Activated T-helper 1 cell treated with anti-CD3 and anti-CD28 coated beads, Interleukin-12 subunit alpha, Interleukin-12 subunit beta, Interleukin-2, Interleukin-4 antibody, amounts not matched to agents 30 ng/mL and 10 ng/mL and 1 ng/mL, durations not matched to agents 14 hours and 24 hours and 36 hours (primary cell): ENCODE results near the gene STAG1. TPM values are rescaled to one million over a fixed set of nuclear protein-coding genes. Genes with fewer than 3 reads are reported as not detected.
"Not testable (repeated sequence)": the region's sequence is repeated elsewhere in the genome, so short reads cannot be mapped to it uniquely, and the experiment has no call there.

Experiments used
- DNase-seq: peaks from one replicate; pipeline ENCODE4 v3.0.0; 2021; ENCODE audit warnings: low spot score
- H3K27ac Mint-ChIP-seq: one replicate; pipeline ENCODE4 v1.8.0; 2021; ENCODE audit warnings: mild to moderate bottlenecking, mixed read lengths
- H3K27me3 Mint-ChIP-seq: one replicate; pipeline ENCODE4 v1.8.0; 2022; ENCODE audit warnings: mild to moderate bottlenecking, moderate library complexity, mixed read lengths; ENCODE audit not compliant: insufficient read depth
- H3K36me3 Mint-ChIP-seq: one replicate; pipeline ENCODE4 v1.8.0; 2021; ENCODE audit warnings: low read depth, mixed read lengths
- H3K4me1 Mint-ChIP-seq: one replicate; pipeline ENCODE4 v1.8.0; 2021; ENCODE audit warnings: low read depth, mixed read lengths
- H3K4me3 Mint-ChIP-seq: one replicate; pipeline ENCODE4 v1.8.0; 2021; ENCODE audit warnings: mild to moderate bottlenecking, moderate library complexity, mixed read lengths
- H3K9me3 Mint-ChIP-seq: one replicate; pipeline ENCODE4 v1.8.0; 2021; ENCODE audit warnings: mixed read lengths
- intact Hi-C: fragments of 100-400 bp; cut with micrococcal nuclease; formaldehyde crosslinking; loops from one replicate; pipeline ENCODE4 v1.15.1; 2024
- total RNA-seq: library from RNA; stranded (reverse); gene quantifications from 2 replicates; pipeline ENCODE4 v1.2.3, GENCODE V29; 2022

STAG1 gene
- total RNA-seq, 1 donor from 2014 or later = 47.1 TPM

DNA sequence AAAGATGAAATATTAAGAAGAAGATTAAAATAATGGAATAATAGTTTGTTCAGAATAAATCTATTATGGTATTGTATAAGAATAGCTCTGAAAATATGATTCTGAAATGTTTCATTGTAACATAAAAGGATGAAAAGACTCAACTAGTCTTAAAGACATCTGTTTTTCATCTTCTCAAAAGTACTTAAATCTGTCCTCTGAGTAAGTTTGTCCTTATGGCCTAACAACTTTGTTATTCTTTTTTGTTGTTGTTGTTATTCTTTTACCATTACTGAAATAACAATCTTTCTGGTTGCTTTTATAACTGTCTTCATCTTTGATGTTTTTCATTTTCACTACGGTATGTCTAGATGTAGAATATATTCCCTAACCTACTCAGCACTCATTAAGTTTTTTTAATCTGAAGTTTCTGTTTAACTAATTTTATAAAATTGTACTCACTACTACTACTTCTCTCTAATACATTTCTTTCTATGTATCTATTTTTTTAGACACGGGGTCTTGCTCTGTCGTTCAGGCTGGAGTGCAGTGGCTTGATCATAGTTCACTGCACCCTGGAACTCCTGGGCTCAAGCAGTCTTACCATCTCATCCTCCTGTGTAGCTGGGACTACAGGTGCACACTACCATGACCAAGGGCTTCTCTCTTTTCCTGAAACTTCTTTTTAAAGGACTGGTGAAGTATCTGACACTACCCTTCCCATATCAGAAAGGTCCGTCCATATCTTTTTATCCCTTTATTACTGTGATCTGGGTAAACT is 261.4 kb downstream of the STAG1 start:
- intact Hi-C loops = no loop called here
- Mint-ChIP-seq H3K4me3 (no peak overlapping the region), H3K27ac (no peak overlapping the region), H3K9me3 (peaks cover 5% of the 10 kb centered on the region), H3K36me3 (peaks cover 28% of the 10 kb centered on the region), H3K4me1 (peaks cover 7% of the 10 kb centered on the region), H3K27me3 (no peaks in the 10 kb centered on the region)
- DNase-seq = no peak

DNA sequence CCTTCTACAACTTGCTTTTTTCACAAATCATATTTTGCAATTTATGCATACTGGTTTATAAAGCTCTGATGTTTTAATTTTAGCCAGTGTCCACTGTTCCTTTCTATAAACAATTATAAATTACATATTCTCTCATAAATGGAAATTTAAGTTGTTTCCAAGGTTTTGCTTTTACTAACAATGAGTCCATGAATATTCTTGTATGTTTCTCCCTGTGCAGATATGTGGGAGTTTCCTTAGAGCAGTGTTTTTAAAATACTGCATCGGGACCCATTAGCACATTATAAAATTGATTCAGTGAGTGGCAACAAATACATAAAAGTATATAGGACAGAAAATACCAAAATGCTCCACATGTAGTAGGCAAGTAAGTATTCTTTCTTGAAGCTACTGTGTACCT is 266.4 kb downstream of the STAG1 start:
- Mint-ChIP-seq H3K9me3 (peaks cover 5% of the 10 kb centered on the region), H3K27me3 (no peaks in the 10 kb centered on the region), H3K36me3 (peaks cover 23% of the 10 kb centered on the region), H3K27ac (no peak overlapping the region), H3K4me3 (no peak overlapping the region), H3K4me1 (peaks cover 7% of the 10 kb centered on the region)
- intact Hi-C loops = no loop called here
- DNase-seq = no peak

DNA sequence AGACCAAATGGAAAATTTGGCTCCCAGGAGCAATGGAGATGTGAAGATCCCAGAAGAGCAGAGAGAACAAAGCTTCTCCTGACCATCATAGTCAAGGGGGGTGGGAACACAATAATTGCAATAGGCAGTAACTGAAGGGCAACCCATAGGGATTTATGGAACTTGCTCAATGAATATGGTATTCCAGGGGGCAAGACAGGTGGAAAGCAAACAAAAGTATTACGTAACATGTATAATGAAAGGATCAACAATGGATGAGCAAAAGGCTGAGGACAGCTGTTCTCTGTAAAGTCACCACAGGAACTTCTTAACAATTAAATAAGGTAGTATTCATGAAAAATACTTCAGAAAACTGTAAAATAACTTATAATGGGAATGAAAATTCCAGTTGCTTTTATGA is 275.9 kb downstream of the STAG1 start:
- Mint-ChIP-seq H3K9me3 (no peaks in the 10 kb centered on the region), H3K36me3 (peaks cover 29% of the 10 kb centered on the region), H3K27me3 (no peaks in the 10 kb centered on the region), H3K27ac (peak overlapping the region; percentile 31), H3K4me3 (no peak overlapping the region), H3K4me1 (no peaks in the 10 kb centered on the region)
- DNase-seq = no peak
- intact Hi-C loops = no loop called here

DNA sequence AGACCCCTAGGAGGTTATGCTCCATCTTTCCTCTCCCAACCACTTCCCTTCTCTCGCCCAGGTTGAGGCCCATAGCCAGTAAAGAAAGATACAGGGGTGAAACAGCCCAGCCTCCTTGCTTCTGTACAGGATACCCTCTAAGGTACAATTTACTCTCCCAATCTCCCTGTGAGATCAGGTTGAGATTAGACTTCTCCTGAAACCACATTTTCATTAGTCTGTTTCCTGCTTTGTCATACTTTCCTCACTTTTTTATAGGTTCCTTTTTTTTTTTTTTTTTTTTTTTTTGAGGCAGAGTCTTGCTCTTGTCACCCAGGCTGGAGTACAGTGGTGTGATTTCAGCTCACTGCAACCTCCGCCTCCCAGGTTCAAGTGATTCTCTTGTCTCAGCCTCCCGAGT is 277.3 kb downstream of the STAG1 start:
- H3K4me3 Mint-ChIP-seq, intact Hi-C loops, H3K27ac Mint-ChIP-seq, DNase-seq, H3K9me3 Mint-ChIP-seq, H3K27me3 Mint-ChIP-seq, H3K4me1 Mint-ChIP-seq: not testable (repeated sequence)
- H3K36me3 Mint-ChIP-seq = peaks cover 41% of the 10 kb centered on the region

DNA sequence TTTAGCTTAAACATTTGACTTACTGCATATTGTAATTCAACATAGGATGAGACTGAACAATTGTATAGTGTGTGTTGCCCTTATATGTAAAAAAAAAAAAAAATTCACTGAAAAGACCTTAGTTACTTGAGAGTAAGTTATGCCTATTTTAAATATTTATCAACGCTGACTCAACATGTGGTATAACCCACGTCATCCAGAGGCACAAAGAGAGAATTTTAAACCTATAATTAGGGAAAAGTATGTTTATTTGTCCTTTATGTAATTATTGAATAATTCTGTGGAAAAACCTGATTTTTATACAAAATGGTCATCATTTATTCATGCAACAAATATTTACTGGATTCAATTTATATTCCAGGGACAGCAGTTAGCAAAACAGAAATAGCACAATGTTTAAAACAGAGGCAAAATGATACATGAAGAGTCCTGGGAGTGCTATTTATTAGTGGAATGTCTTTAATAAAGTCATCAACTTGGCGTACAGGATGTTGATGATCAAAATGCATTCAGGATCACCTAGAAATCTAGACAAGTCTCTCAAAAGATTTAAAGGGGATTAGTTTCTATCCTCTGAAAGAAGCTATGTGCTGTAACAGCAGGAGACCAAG is 278.4 kb downstream of the STAG1 start:
- Mint-ChIP-seq H3K27me3 (no peaks in the 10 kb centered on the region), H3K27ac (no peak overlapping the region), H3K9me3 (peaks cover 5% of the 10 kb centered on the region), H3K4me3 (no peak overlapping the region), H3K36me3 (peaks cover 41% of the 10 kb centered on the region), H3K4me1 (no peaks in the 10 kb centered on the region)
- intact Hi-C loops = no loop called here
- no peak for DNase-seq

DNA sequence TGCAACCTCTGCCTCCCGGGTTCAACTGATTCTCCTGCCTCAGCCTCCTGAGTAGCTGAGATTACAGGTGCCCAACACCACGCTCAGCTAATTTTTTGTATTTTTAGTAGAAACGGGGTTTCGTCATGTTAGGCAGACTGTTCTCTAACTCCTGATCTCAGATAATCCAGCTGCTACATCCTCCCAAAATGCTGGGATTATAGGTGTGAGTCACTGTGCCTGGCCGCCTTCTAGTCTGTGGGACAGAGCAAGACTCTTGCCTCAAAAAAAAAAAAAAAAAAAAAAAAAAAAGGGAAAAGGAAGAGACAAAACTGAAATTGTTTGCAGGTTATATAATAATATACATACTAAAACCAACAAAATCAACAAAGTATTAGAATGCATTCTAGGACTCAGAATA is 286.9 kb downstream of the STAG1 start:
- DNase-seq = no peak
- H3K4me1 Mint-ChIP-seq = no peaks in the 10 kb centered on the region
- peaks cover 43% of the 10 kb centered on the region for H3K36me3 Mint-ChIP-seq
- H3K9me3 Mint-ChIP-seq = peaks cover 36% of the 10 kb centered on the region
- H3K27me3 Mint-ChIP-seq = no peaks in the 10 kb centered on the region
- no peak overlapping the region for H3K4me3 Mint-ChIP-seq
- H3K27ac Mint-ChIP-seq = no peak overlapping the region
- intact Hi-C loops = no loop called here

DNA sequence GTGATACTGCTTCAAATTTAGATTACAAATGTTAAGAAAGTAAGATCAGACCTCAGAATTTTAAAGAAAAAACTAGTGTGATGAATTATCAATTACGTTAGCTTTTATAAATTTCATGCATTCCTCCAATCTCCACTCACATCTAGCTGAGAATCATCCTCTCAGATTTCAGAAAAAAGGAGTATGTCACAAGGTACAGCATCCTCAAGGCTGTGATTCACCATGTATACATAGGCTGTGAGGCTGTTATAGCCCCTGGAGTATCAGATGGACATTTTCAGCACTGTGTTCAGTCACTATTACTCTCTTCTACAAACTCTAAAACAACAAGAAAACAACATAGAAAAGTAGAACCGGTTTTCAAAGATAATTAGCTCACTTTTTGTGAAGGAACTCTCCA is 287.7 kb downstream of the STAG1 start:
- DNase-seq = no peak
- H3K27me3 Mint-ChIP-seq = no peaks in the 10 kb centered on the region

DNA sequence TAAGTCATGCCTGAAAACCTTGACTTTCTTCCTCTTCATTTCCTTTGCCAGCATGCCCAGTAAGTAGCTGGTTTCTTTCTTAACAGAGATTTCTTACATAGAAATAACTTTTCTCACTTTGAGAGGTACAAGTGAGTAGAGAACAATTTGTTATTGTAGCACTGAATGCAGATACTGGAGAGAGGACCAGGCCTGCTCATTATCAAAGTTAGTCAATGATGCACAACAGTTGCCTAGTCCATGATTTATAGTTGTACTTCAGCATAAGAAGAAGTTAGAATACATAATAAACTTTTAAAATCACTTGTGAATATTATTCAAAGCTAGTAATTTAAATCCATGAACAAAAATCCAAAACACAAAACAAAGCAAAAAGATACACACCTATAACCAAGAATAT is 289.0 kb downstream of the STAG1 start:
- peaks cover 44% of the 10 kb centered on the region for H3K9me3 Mint-ChIP-seq
- H3K27ac Mint-ChIP-seq = no peak overlapping the region

More for the DNA sequence above, 287.7 kb downstream of the STAG1 start:
- Mint-ChIP-seq H3K4me3 (no peak overlapping the region), H3K27ac (no peak overlapping the region), H3K4me1 (no peaks in the 10 kb centered on the region), H3K9me3 (peaks cover 36% of the 10 kb centered on the region), H3K36me3 (peaks cover 44% of the 10 kb centered on the region)
- intact Hi-C loops = no loop called here

DNA sequence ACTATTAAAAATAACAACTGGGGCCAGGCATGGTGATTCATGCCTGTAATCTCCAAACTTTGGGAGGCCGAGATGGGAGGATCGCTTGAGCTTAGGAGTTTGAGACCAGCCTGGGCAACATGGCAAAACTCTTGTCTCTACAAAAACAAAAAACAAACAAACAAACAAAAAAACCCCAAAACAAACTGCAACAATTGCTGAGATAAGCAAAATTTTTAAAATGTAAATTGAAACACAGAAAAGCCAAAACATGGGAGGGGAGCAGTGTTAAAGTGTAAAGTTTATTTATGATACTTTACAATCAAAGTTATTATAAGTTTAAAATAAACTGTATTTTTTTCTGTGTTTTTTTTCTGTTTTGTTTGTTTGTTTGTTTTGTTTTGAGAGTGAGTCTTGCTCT is 294.4 kb downstream of the STAG1 start:
- peaks cover 68% of the 10 kb centered on the region for H3K9me3 Mint-ChIP-seq
- H3K36me3 Mint-ChIP-seq = peaks cover 58% of the 10 kb centered on the region
- H3K4me3 Mint-ChIP-seq = no peak overlapping the region
- H3K27ac Mint-ChIP-seq = no peak overlapping the region
- no peak for DNase-seq
- intact Hi-C loops = no loop called here
- no peaks in the 10 kb centered on the region for H3K27me3 Mint-ChIP-seq
- no peaks in the 10 kb centered on the region for H3K4me1 Mint-ChIP-seq

More for the DNA sequence above, 289.0 kb downstream of the STAG1 start:
- no peak for DNase-seq
- H3K36me3 Mint-ChIP-seq = peaks cover 46% of the 10 kb centered on the region
- no peak overlapping the region for H3K4me3 Mint-ChIP-seq
- intact Hi-C loops = no loop called here
- no peaks in the 10 kb centered on the region for H3K4me1 Mint-ChIP-seq
- no peaks in the 10 kb centered on the region for H3K27me3 Mint-ChIP-seq

DNA sequence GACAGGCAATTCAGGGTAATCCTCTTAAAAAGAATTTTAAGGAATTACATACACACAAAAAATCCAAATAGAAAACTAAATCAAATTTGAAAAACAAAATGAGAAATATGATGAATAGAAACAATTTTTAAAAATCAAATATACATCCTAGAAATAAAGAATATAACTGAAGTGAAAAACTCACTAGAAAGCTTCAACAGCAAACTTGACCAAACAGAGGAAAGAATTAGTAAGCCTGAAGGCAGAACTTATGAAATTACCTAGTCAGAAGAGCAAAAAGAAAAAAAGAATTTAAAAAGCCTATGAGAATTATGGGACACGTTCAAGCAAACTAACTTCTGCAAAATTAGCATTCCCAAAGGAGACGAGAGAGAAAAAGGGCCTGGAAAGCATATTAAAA is 296.0 kb downstream of the STAG1 start:
- Mint-ChIP-seq H3K36me3 (peaks cover 49% of the 10 kb centered on the region), H3K4me3 (no peak overlapping the region), H3K27me3 (no peaks in the 10 kb centered on the region), H3K27ac (no peak overlapping the region), H3K9me3 (peaks cover 55% of the 10 kb centered on the region), H3K4me1 (no peaks in the 10 kb centered on the region)
- no peak for DNase-seq
- intact Hi-C loops = no loop called here

DNA sequence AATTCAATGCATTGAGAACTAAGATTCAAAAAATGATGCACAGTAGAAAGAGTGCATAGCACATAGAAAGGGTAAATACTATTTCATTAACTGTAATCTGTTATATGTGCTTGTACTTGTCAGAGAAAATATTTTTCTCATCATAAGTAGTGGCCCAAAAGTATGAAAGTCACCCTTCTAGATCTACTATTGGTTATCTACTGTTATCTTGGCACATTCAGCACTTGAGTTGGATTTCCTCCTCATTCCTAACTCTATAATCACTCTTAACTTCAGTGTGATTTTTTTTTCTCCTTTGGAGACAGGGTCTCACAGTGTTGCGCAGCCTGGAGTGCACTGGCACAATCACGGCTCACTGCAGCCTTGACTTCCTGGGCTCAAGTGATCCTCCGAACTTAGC is 307.6 kb downstream of the STAG1 start:
- H3K27me3 Mint-ChIP-seq = no peaks in the 10 kb centered on the region
- DNase-seq = no peak
- no peak overlapping the region for H3K4me3 Mint-ChIP-seq
- no peak overlapping the region for H3K27ac Mint-ChIP-seq
- peaks cover 15% of the 10 kb centered on the region for H3K36me3 Mint-ChIP-seq
- no peaks in the 10 kb centered on the region for H3K4me1 Mint-ChIP-seq
- intact Hi-C loops = no loop called here
- no peaks in the 10 kb centered on the region for H3K9me3 Mint-ChIP-seq

DNA sequence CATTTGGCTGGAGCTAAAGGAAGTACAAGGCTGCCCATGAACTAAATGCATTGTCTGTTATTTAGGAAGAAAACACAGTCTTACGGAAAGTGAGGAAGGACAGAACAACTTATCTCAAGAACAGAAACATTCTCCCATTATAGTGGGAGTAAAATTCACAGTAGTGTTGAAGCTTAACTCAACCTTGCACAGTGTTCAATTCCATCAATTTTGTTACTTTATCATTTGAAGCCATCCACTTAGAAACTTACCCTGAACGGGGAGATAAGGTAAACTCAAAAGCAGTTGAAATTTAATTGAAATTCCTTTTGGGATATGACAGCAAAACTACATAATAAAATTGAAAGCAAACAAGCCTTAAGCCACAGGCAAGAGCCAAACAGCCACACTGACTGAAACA is 315.1 kb downstream of the STAG1 start:
- no peaks in the 10 kb centered on the region for H3K4me1 Mint-ChIP-seq
- H3K27me3 Mint-ChIP-seq = no peaks in the 10 kb centered on the region
- H3K36me3 Mint-ChIP-seq = peaks cover 14% of the 10 kb centered on the region
- no peaks in the 10 kb centered on the region for H3K9me3 Mint-ChIP-seq
- intact Hi-C loops = no loop called here
- no peak for DNase-seq
- H3K27ac Mint-ChIP-seq = no peak overlapping the region
- H3K4me3 Mint-ChIP-seq = no peak overlapping the region

DNA sequence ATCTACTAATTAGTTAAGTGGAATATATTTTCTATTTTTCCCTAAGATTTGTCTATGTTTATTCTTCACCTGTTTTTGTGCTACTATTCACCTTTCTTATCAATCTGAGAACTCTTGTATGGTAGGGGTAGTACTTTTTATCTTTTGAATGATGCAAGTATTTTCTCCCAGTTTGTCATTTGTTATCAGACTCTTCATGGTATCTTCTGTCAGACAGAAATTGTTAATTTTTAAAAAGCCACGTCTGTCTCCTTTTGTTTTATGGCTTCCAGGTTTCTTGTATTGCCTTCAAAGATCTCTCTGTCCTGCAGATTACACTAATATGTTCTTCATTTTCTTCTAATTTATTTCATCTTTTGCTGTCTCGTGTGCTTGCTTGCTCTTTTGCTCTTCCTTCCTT is 317.7 kb downstream of the STAG1 start:
- intact Hi-C loops = no loop called here
- no peak overlapping the region for H3K27ac Mint-ChIP-seq
- peaks cover 10% of the 10 kb centered on the region for H3K36me3 Mint-ChIP-seq
- H3K4me1 Mint-ChIP-seq = no peaks in the 10 kb centered on the region
- no peaks in the 10 kb centered on the region for H3K9me3 Mint-ChIP-seq
- no peak for DNase-seq
- H3K4me3 Mint-ChIP-seq = no peak overlapping the region
- no peaks in the 10 kb centered on the region for H3K27me3 Mint-ChIP-seq
